Adrenal gland (tissue), 5 donors: ENCODE data around the gene C5orf47.

Experiments used
- CTCF ChIP-seq, 6 experiments: fragments of 450-650 bp in 4 of 6; fragments of 200-600 bp in 2 of 6; sonication (generic) in 1 of 6; IDR thresholded peaks; 1 replicate in 5 of 6; 2 replicates in 1 of 6; pipeline versions ENCODE4 v1.5.1 to v1.8.0; 2016 to 2021; ENCODE audit warnings: antibody characterized with exemption in 6 of 6, mild to moderate bottlenecking in 2 of 6, moderate library complexity in 1 of 6
- POLR2A ChIP-seq, 2 donors: fragments of 450-650 bp; IDR thresholded peaks; one replicate each; pipeline ENCODE4 v1.6.1; 2017; ENCODE audit warnings: antibody characterized with exemption in 2 of 2, mild to moderate bottlenecking in 2 of 2, moderate library complexity in 1 of 2
- donor health status: DM: no; HTN: no; CAD: no.

DNA sequence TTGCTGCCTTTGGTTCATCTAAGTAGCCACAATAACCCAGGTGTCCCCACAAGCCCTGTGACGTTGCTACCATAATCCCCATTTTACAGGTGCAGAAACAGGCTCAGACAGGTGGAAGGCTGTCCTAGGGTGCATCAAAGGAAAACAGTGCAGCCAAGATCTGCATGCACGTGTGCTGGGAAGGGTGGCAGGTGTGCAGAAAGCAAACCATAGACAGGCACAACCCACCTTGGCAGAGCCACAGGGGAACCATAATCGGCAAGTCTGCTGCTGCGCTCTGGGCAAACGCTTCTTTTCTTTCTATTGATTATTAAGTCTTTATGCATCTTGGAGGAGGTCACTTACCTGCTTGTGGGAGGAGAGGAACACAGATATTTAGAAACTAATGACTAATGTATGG, 63.7 kb downstream of the C5orf47 start:
- TF ChIP-seq CTCF (IDR thresholded peaks at IDR 0.05) (no peak), POLR2A (IDR thresholded peaks at IDR 0.05) (no peak)
